NCI-H2081 (cell line): ENCODE results near the gene LAMA2.

Source experiments
- DNase-seq, 2 experiments: peaks; one replicate each; lab custom pipeline; 2025; lab: John Stamatoyannopoulos, UW

LAMA2 gene

GRCh38 chr6:129451187-129451586 lies 568.2 kb downstream of the LAMA2 start:
- DNase-seq = no peak

GRCh38 chr6:129453073-129453472 lies 570.1 kb downstream of the LAMA2 start:
- DNase-seq = no peak

GRCh38 chr6:129454488-129454887 lies 571.5 kb downstream of the LAMA2 start:
- no peak for DNase-seq

- no peak for DNase-seq
Observed at GRCh38 chr6:129455126-129455769, 572.3 kb downstream of the LAMA2 start.

GRCh38 chr6:129460221-129460620 lies 577.3 kb downstream of the LAMA2 start:
- no peak for DNase-seq

- no peak for DNase-seq
Observed at GRCh38 chr6:129469070-129469662, 586.2 kb downstream of the LAMA2 start.

GRCh38 chr6:129472239-129472638 lies 589.3 kb downstream of the LAMA2 start:
- DNase-seq = no peak

- no peak for DNase-seq
Observed at GRCh38 chr6:129473546-129473945, 590.6 kb downstream of the LAMA2 start.

GRCh38 chr6:129475477-129476247 lies 592.7 kb downstream of the LAMA2 start:
- no peak for DNase-seq

- DNase-seq = no peak
Observed at GRCh38 chr6:129476248-129476564, 593.3 kb downstream of the LAMA2 start.

- DNase-seq = no peak
Observed at GRCh38 chr6:129476810-129477209, 593.9 kb downstream of the LAMA2 start.

GRCh38 chr6:129478379-129478778 lies 595.4 kb downstream of the LAMA2 start:
- DNase-seq = no peak

- no peak for DNase-seq
Observed at GRCh38 chr6:129481706-129482105, 598.8 kb downstream of the LAMA2 start.

GRCh38 chr6:129485746-129486145 lies 602.8 kb downstream of the LAMA2 start:
- DNase-seq = no peak

- DNase-seq = no peak
Observed at GRCh38 chr6:129486327-129486726, 603.4 kb downstream of the LAMA2 start.

GRCh38 chr6:129488313-129488712 lies 605.4 kb downstream of the LAMA2 start:
- peak; percentile 24 to 80 for DNase-seq

GRCh38 chr6:129489215-129489765 lies 606.4 kb downstream of the LAMA2 start:
- DNase-seq = no peak

- no peak for DNase-seq
Observed at GRCh38 chr6:129490521-129491255, 607.8 kb downstream of the LAMA2 start.

- no peak for DNase-seq
Observed at GRCh38 chr6:129491436-129491835, 608.5 kb downstream of the LAMA2 start.

GRCh38 chr6:129492260-129492659 lies 609.3 kb downstream of the LAMA2 start:
- no peak for DNase-seq

GRCh38 chr6:129493354-129493902 lies 610.5 kb downstream of the LAMA2 start:
- no peak for DNase-seq

GRCh38 chr6:129494099-129494498 lies 611.2 kb downstream of the LAMA2 start:
- DNase-seq = no peak
